ENCODE results near the gene SLC2A13. TPM values are rescaled to one million over a fixed set of nuclear protein-coding genes. Genes with fewer than 3 reads are reported as not detected.
A peak's percentile ranks its signal among the peaks of the same experiment; 100 is the strongest.

Gene SLC2A13
- total and polyA plus RNA-seq, 9 donors, result 2.6 to 6.4 (median 3.6) TPM

GRCh38 chr12:40142001-40142744 lies 36.3 kb upstream of the SLC2A13 start:
- Histone ChIP-seq H3K4me3 (ENCODE audit: low read length) (no peak overlapping the region), H3K9me3 (replicated peaks; ENCODE audit: control insufficient read depth, low read depth, low read length) (no peaks in the 10 kb centered on the region), H3K27me3 (ENCODE audit: control insufficient read depth, insufficient read depth, low read length) (no peaks in the 10 kb centered on the region), H3K36me3 (ENCODE audit: control insufficient read depth, insufficient read depth, low read length) (no peaks in the 10 kb centered on the region), H3K27ac (ENCODE audit: low read length) (no peak overlapping the region), H3K4me1 (ENCODE audit: control insufficient read depth, insufficient read depth, low read length) (no peaks in the 10 kb centered on the region)
- 56% methylated on average over 1 of the region's 4 CpGs for WGBS (ENCODE audit: insufficient coverage)
- no peak for DNase-seq

DNA sequence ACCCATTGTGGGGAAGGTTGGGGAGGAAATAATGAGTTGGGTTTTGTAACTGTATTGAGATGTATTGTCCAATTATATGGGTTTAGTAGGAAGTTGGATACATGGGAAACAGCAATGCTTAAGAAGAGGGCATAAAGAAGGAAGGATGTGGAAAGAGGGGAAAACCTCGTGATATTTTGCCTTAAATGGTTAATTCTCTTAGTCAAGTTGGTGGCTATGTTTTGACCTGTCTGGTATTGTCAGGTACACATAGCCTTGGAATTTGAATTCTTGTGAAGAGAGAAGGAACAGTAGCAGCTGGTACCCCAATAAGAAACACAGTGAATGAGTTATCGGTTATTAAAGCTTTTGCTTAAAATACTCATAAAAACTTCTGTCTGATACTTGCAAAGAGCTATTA lies 32.6 kb upstream of the SLC2A13 start:
- H3K4me3 ChIP-seq (ENCODE audit: low read length), result no peak overlapping the region
- H3K9me3 ChIP-seq (replicated peaks; ENCODE audit: control insufficient read depth, low read depth, low read length), result no peaks in the 10 kb centered on the region
- no peak overlapping the region for H3K27ac ChIP-seq (ENCODE audit: low read length)
- no peaks in the 10 kb centered on the region for H3K36me3 ChIP-seq (ENCODE audit: control insufficient read depth, insufficient read depth, low read length)
- no peak for DNase-seq
- 60% methylated on average over 1 of the region's 2 CpGs for WGBS (ENCODE audit: insufficient coverage)
- no peaks in the 10 kb centered on the region for H3K27me3 ChIP-seq (ENCODE audit: control insufficient read depth, insufficient read depth, low read length)
- H3K4me1 ChIP-seq (ENCODE audit: control insufficient read depth, insufficient read depth, low read length), result no peaks in the 10 kb centered on the region

DNA sequence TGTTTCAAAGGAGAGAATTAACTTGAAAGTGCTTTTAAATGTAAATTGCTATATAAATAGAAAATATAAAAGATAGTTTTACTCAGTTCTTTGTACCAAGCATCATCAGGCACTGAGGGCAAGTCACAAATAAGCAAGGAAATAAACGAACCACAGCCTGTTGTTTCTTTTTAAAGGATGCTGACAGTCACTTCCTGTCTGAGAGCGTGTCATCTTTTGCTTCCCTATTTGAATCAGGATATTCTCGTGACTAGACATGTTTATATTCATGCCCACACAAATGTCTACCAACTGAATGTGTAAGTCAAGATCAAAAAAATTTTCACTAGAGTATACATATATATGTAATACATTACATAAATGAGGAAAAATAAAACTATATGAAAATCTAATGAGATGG lies 31.4 kb upstream of the SLC2A13 start:
- no peaks in the 10 kb centered on the region for H3K9me3 ChIP-seq (replicated peaks; ENCODE audit: control insufficient read depth, low read depth, low read length)

GRCh38 chr12:40127408-40127807 lies 21.5 kb upstream of the SLC2A13 start:
- Histone ChIP-seq H3K36me3 (ENCODE audit: control insufficient read depth, insufficient read depth, low read length) (no peaks in the 10 kb centered on the region), H3K27me3 (ENCODE audit: control insufficient read depth, insufficient read depth, low read length) (no peaks in the 10 kb centered on the region), H3K9me3 (replicated peaks; ENCODE audit: control insufficient read depth, low read depth, low read length) (no peaks in the 10 kb centered on the region), H3K4me1 (ENCODE audit: control insufficient read depth, insufficient read depth, low read length) (no peaks in the 10 kb centered on the region), H3K4me3 (ENCODE audit: low read length) (no peak overlapping the region), H3K27ac (ENCODE audit: low read length) (no peak overlapping the region)
- DNase-seq, result no peak

More for the DNA sequence above, 31.4 kb upstream of the SLC2A13 start:
- DNase-seq, result peak; percentile 61
- H3K4me3 ChIP-seq (ENCODE audit: low read length), result no peak overlapping the region
- no CpG with 5 or more reads among the region's 3 CpGs for WGBS (ENCODE audit: insufficient coverage)
- H3K4me1 ChIP-seq (ENCODE audit: control insufficient read depth, insufficient read depth, low read length), result no peaks in the 10 kb centered on the region
- H3K27ac ChIP-seq (ENCODE audit: low read length), result no peak overlapping the region
- H3K27me3 ChIP-seq (ENCODE audit: control insufficient read depth, insufficient read depth, low read length), result no peaks in the 10 kb centered on the region
- no peaks in the 10 kb centered on the region for H3K36me3 ChIP-seq (ENCODE audit: control insufficient read depth, insufficient read depth, low read length)

DNA sequence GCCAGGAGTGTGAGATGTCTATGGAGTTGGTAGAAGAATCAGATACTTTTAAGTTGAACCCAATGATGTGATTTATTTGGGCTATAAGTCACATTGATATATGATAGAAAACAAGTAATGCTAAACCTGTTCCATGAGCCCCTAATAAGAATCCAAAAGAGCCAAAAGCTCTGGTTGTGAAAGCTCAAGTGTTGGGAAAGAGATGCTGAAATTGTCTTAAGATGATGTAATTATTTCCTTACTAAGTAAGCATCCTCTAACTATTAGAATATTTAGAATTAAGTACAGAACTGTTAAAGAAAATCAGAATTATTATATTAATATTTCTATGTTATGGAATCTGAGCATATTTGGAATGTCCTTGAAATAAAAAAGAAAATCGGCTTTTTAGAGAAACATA lies 17.6 kb upstream of the SLC2A13 start:
- WGBS (ENCODE audit: insufficient coverage), result no CpG with 5 or more reads among the region's 1 CpG
- DNase-seq, result no peak
- Histone ChIP-seq H3K4me1 (ENCODE audit: control insufficient read depth, insufficient read depth, low read length) (no peaks in the 10 kb centered on the region), H3K4me3 (ENCODE audit: low read length) (no peak overlapping the region), H3K9me3 (replicated peaks; ENCODE audit: control insufficient read depth, low read depth, low read length) (no peaks in the 10 kb centered on the region), H3K27ac (ENCODE audit: low read length) (no peak overlapping the region), H3K36me3 (ENCODE audit: control insufficient read depth, insufficient read depth, low read length) (no peaks in the 10 kb centered on the region), H3K27me3 (ENCODE audit: control insufficient read depth, insufficient read depth, low read length) (no peaks in the 10 kb centered on the region)

DNA sequence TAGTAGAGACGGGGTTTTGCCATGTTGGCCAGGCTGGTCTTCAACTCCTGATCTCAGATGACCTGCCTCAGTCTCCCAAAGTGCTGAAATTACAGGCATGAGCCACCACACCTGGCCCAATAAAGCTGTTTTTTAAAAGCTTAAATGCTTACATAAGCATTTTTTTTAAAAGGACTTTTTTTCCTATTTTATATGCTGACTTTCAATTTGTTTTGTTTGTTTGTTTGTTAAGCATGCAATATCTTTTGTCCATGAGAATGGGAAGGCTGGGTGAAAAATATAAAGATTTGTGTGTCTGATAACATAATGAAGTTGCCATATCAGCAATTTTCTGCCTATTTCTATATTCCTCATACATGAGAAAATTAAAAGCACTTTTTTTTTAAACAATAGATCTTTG lies 17.0 kb upstream of the SLC2A13 start:
- no CpG with 5 or more reads among the region's 1 CpG for WGBS (ENCODE audit: insufficient coverage)
- H3K36me3 ChIP-seq (ENCODE audit: control insufficient read depth, insufficient read depth, low read length), result no peaks in the 10 kb centered on the region
- H3K4me3 ChIP-seq (ENCODE audit: low read length), result no peak overlapping the region
- H3K27ac ChIP-seq (ENCODE audit: low read length), result no peak overlapping the region
- no peaks in the 10 kb centered on the region for H3K27me3 ChIP-seq (ENCODE audit: control insufficient read depth, insufficient read depth, low read length)
- no peaks in the 10 kb centered on the region for H3K9me3 ChIP-seq (replicated peaks; ENCODE audit: control insufficient read depth, low read depth, low read length)
- no peaks in the 10 kb centered on the region for H3K4me1 ChIP-seq (ENCODE audit: control insufficient read depth, insufficient read depth, low read length)
- DNase-seq, result no peak

- H3K4me1 ChIP-seq (ENCODE audit: control insufficient read depth, insufficient read depth, low read length), result no peaks in the 10 kb centered on the region
- H3K27ac ChIP-seq (ENCODE audit: low read length), result no peak overlapping the region
- no peaks in the 10 kb centered on the region for H3K36me3 ChIP-seq (ENCODE audit: control insufficient read depth, insufficient read depth, low read length)
- no peaks in the 10 kb centered on the region for H3K9me3 ChIP-seq (replicated peaks; ENCODE audit: control insufficient read depth, low read depth, low read length)
- H3K4me3 ChIP-seq (ENCODE audit: low read length), result no peak overlapping the region
- WGBS (ENCODE audit: insufficient coverage), result no CpG with 5 or more reads among the region's 3 CpGs
- H3K27me3 ChIP-seq (ENCODE audit: control insufficient read depth, insufficient read depth, low read length), result no peaks in the 10 kb centered on the region
- DNase-seq, result no peak
Observed at GRCh38 chr12:40117818-40118217, 11.9 kb upstream of the SLC2A13 start.

DNA sequence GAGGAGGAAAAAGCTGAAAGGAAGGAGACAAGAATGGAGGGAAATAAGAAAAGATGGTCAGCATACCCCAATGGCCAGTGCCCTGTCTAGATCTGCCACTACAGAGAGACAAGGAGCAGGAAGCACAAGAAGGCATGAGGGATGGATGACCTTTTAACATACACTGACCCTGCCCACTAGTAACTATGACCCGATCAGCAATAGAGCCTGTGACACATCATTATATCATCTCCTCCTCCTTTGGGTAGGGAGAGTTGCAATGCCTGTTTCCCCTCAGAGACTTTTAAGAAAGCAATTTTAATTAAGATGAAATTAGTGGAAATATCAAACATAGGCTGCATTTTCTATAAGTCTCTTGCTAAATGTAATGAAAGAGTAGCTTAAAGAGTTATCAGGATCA lies 4.7 kb upstream of the SLC2A13 start:
- Histone ChIP-seq H3K27ac (ENCODE audit: low read length) (no peak overlapping the region), H3K27me3 (ENCODE audit: control insufficient read depth, insufficient read depth, low read length) (no peaks in the 10 kb centered on the region), H3K36me3 (ENCODE audit: control insufficient read depth, insufficient read depth, low read length) (no peaks in the 10 kb centered on the region), H3K9me3 (replicated peaks; ENCODE audit: control insufficient read depth, low read depth, low read length) (no peaks in the 10 kb centered on the region), H3K4me1 (ENCODE audit: control insufficient read depth, insufficient read depth, low read length) (no peaks in the 10 kb centered on the region), H3K4me3 (ENCODE audit: low read length) (no peak overlapping the region)
- no CpG with 5 or more reads among the region's 1 CpG for WGBS (ENCODE audit: insufficient coverage)
- DNase-seq, result no peak

- no peaks in the 10 kb centered on the region for H3K36me3 ChIP-seq (ENCODE audit: control insufficient read depth, insufficient read depth, low read length)
- H3K4me3 ChIP-seq (ENCODE audit: low read length), result no peak overlapping the region
Observed at GRCh38 chr12:40107803-40108620, 2.1 kb upstream of the SLC2A13 start.

GRCh38 chr12:40107098-40107802 lies 1.4 kb upstream of the SLC2A13 start:
- H3K9me3 ChIP-seq (replicated peaks; ENCODE audit: control insufficient read depth, low read depth, low read length), result no peaks in the 10 kb centered on the region
- H3K36me3 ChIP-seq (ENCODE audit: control insufficient read depth, insufficient read depth, low read length), result no peaks in the 10 kb centered on the region
- peak; percentile 89 for DNase-seq
- H3K27ac ChIP-seq (ENCODE audit: low read length), result no peak overlapping the region
- peaks cover 2% of the 10 kb centered on the region for H3K27me3 ChIP-seq (ENCODE audit: control insufficient read depth, insufficient read depth, low read length)
- H3K4me3 ChIP-seq (ENCODE audit: low read length), result no peak overlapping the region
- WGBS (ENCODE audit: insufficient coverage), result 22% methylated on average over 16 of the region's 19 CpGs
- peaks cover 8% of the 10 kb centered on the region for H3K4me1 ChIP-seq (ENCODE audit: control insufficient read depth, insufficient read depth, low read length)

More at GRCh38 chr12:40107803-40108620, 2.1 kb upstream of the SLC2A13 start:
- WGBS (ENCODE audit: insufficient coverage), result 84% methylated on average over 26 of the region's 29 CpGs
- peaks cover 2% of the 10 kb centered on the region for H3K27me3 ChIP-seq (ENCODE audit: control insufficient read depth, insufficient read depth, low read length)
- peaks cover 8% of the 10 kb centered on the region for H3K4me1 ChIP-seq (ENCODE audit: control insufficient read depth, insufficient read depth, low read length)
- DNase-seq, result no peak
- H3K27ac ChIP-seq (ENCODE audit: low read length), result no peak overlapping the region
- H3K9me3 ChIP-seq (replicated peaks; ENCODE audit: control insufficient read depth, low read depth, low read length), result no peaks in the 10 kb centered on the region
